NT2/D1 (cell line): ENCODE measurements around the gene KRT73.

ENCODE experiments used
- DNase-seq: peaks from one replicate; pipeline ENCODE4 v3.0.0-alpha.2; 2011; ENCODE audit warnings: low read depth, low spot score
- H3K27me3 ChIP-seq: 2 replicates; pipeline ENCODE4 v1.6.0; 2011; ENCODE audit warnings: mild to moderate bottlenecking; ENCODE audit not compliant: insufficient read length, insufficient read depth
- H3K36me3 ChIP-seq: 2 replicates; pipeline ENCODE4 v1.6.1; 2011; ENCODE audit warnings: mild to moderate bottlenecking, low read length, mixed read lengths; ENCODE audit not compliant: insufficient read depth, insufficient read length
- H3K4me1 ChIP-seq: 2 replicates; pipeline ENCODE4 v1.5.1; 2011; ENCODE audit not compliant: insufficient read depth, insufficient read length
- H3K4me3 ChIP-seq: 2 replicates; pipeline ENCODE4 v1.5.1; 2011; ENCODE audit warnings: low read depth; ENCODE audit not compliant: insufficient read length
- H3K9ac ChIP-seq: 2 replicates; pipeline ENCODE4 v1.6.0; 2011; ENCODE audit warnings: low read depth; ENCODE audit not compliant: insufficient read length
- H3K9me3 ChIP-seq: 2 replicates; pipeline ENCODE4 v1.5.1; 2011; ENCODE audit warnings: mild to moderate bottlenecking, low read length; ENCODE audit not compliant: insufficient read depth
- SUZ12 ChIP-seq: IDR thresholded peaks from 2 replicates; pipeline ENCODE4 v1.6.1; 2011; ENCODE audit not compliant: insufficient read length, insufficient read depth; ENCODE audit errors: extremely low read depth
- YY1 ChIP-seq: IDR thresholded peaks from 2 replicates; pipeline ENCODE4 v1.6.1; 2011; ENCODE audit not compliant: insufficient read length, insufficient read depth
- ZNF274 ChIP-seq: IDR thresholded peaks from 2 replicates; pipeline ENCODE4 v1.6.1; 2011; ENCODE audit warnings: mild to moderate bottlenecking, low read depth, low read length

Gene KRT73

DNA sequence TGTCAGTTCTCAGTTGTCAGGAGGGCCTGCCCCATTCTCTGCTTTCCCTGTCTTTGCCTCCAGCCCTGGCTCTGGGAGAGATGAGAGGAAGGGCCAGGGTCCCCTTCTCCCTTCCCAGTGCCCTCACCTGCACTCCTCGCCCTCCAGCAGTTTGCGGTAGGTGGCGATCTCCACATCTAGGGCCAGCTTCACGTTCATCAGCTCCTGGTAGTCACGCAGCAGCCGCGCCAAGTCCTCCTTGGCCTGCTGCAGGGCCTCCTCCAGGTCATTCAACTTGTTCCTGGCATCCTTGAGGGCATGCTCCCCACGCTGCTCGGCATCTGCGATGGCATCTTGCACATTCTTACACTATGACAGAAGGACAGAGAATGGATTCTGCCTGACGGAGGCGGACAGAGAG, 28.3 kb upstream of the KRT73 start:
- H3K27me3 ChIP-seq = peaks cover 6% of the 10 kb centered on the region
- no peak overlapping the region for H3K4me3 ChIP-seq
- DNase-seq = no peak
- H3K9ac ChIP-seq = no peak overlapping the region
- no peaks in the 10 kb centered on the region for H3K36me3 ChIP-seq
- TF ChIP-seq ZNF274 (no peak), YY1 (no peak)
- no peaks in the 10 kb centered on the region for H3K4me1 ChIP-seq
- H3K9me3 ChIP-seq = peaks cover 1% of the 10 kb centered on the region; the same call in 1 of the 2 replicates

DNA sequence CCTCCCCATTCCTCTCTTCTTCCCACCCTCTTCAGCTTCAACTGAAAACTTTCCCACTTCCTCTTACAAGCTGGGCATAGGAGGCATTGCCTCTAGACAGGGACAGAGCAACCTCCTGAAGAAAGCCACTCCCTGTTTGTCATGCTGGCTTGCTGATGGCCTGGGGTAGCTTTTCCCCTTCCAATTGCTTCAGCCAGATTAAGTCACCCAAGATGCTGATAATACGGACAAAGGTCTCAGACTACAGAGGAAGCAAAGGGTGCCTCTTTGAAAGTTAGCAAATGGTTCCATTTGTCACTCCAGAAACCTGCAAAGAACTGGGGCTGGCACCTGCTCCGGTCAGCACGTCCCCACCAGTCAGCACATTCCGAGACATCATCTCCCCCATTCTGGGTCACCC, 27.6 kb upstream of the KRT73 start:
- DNase-seq = no peak
- Histone ChIP-seq H3K9ac (no peak overlapping the region), H3K4me3 (no peak overlapping the region), H3K36me3 (no peaks in the 10 kb centered on the region), H3K4me1 (no peaks in the 10 kb centered on the region), H3K9me3 (no peaks in the 10 kb centered on the region), H3K27me3 (peaks cover 6% of the 10 kb centered on the region)
- TF ChIP-seq YY1 (no peak), ZNF274 (no peak), SUZ12 (no peak)

DNA sequence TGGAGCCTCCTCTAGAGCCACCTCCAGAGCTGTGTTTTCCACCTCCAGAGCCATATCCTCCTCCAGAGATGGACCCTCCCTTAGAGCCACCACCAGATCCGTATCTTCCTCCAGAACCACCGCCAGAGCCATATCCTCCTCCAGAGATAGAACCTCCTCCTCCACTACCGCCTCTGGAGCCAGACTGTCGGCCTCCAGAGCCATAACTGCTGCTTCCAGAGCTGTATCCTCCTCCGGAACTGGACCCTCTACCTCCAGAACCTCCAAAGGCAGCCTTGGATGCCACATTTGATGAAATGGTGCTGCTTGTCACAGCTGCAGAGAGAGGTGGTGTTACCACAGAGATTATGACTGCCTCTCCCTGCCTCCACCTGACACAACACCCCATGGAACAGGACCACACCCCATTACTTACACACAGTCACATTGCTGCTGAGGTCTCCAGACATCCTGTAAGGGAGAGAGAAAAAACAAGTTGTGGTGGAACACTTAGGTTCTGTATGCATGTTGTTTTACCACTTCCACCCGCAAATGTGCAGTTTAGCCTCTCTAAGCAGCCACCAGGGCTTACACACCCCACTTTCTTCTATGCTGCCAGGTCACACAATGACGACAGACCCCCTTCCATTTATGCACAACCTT, 26.9 kb upstream of the KRT73 start:
- TF ChIP-seq YY1 (no peak), SUZ12 (no peak), ZNF274 (no peak)
- Histone ChIP-seq H3K4me1 (no peaks in the 10 kb centered on the region), H3K9me3 (no peaks in the 10 kb centered on the region), H3K27me3 (peaks cover 6% of the 10 kb centered on the region), H3K36me3 (no peaks in the 10 kb centered on the region), H3K4me3 (no peak overlapping the region), H3K9ac (no peak overlapping the region)
- no peak for DNase-seq

DNA sequence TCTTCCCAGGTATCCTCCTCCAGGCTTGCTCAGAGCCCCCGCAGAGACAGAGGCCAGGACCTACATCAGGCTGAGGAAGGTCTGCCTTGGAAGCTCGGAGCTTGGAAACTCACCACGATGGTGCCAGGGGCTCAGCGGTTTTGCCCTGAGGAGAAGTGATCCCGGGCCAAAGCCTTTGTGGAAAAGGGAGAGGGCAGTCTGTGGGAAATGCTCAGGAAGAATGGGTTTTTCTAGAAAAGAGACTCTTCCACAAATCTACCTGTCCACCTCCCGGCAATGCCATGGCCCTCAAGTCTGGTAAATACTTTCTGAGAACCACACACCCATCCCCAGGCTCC, 25.7 kb upstream of the KRT73 start:
- H3K4me1 ChIP-seq = no peaks in the 10 kb centered on the region
- peaks cover 6% of the 10 kb centered on the region for H3K27me3 ChIP-seq
- H3K9me3 ChIP-seq = no peaks in the 10 kb centered on the region
- H3K4me3 ChIP-seq = no peak overlapping the region
- H3K9ac ChIP-seq = no peak overlapping the region
- TF ChIP-seq SUZ12 (no peak), ZNF274 (no peak), YY1 (no peak)
- DNase-seq = no peak
- H3K36me3 ChIP-seq = no peaks in the 10 kb centered on the region

DNA sequence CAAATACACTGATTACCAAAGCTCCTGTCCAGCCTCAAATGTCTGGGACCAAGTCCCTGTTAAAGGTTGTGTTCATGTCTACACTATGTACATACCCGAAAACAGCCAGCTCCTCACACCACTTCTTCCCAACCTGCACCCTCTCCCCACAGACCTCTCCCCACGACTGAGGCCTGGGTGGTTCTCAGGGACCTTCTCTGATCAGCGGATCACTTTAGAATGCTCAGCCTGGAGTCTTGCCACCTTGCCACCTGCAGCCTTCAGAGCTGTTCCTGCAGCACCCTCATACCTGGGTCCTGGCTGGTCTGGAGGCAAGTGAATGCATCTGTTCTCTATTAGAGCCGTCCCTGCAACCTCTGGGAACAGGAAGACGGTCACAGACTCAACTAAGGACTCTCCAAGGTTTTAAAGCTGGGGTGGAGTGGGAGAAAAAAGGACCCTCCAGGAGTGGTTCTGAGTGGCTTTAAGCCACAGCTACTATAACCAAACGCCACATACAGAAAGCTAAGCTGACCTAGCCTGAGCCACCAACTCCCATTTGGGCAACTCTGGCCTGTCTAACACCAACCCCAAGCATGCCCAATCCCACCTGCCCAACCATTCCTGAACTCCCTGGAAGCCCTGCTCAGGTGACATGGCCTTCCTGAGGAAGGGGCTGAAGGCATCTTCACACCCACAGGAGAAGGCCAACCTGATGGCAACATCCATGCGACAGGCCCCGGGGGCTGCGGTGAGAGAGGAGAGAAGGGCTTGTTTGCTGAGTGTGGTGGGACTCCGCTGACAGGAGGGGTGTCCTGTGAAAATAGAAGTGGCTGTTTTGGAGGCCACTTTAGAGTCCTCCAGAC, 25.1 kb upstream of the KRT73 start:
- no peak for TF ChIP-seq SUZ12
- no peak for TF ChIP-seq YY1
- no peak for TF ChIP-seq ZNF274

DNA sequence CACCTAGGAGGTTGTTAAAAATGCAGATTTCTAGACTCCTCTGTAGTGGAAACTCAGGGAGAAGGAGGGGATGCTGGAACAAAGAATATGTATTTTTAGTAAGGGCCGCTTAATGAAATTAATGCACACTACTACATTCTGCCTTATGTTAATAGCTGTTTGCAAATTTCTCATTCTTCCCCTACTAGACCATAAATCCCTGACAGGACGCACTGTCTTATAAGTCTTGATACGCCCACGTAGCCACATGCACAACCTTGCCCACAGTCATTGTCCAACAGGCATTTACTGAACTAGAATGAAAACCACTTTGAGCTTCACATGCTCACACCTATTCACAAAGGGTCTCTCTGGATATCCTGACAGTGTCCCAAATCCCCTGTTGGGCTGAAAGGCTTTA, 23.1 kb upstream of the KRT73 start:
- Histone ChIP-seq H3K27me3 (peaks cover 6% of the 10 kb centered on the region), H3K4me1 (no peaks in the 10 kb centered on the region), H3K9ac (no peak overlapping the region), H3K9me3 (no peaks in the 10 kb centered on the region), H3K4me3 (no peak overlapping the region), H3K36me3 (no peaks in the 10 kb centered on the region)
- DNase-seq = no peak
- no peak for TF ChIP-seq SUZ12
- no peak for TF ChIP-seq ZNF274
- no peak for TF ChIP-seq YY1

More for the DNA sequence above, 25.1 kb upstream of the KRT73 start:
- H3K9ac ChIP-seq = no peak overlapping the region
- no peak for DNase-seq
- H3K9me3 ChIP-seq = no peaks in the 10 kb centered on the region
- no peak overlapping the region for H3K4me3 ChIP-seq
- H3K27me3 ChIP-seq = peaks cover 6% of the 10 kb centered on the region
- no peaks in the 10 kb centered on the region for H3K4me1 ChIP-seq
- H3K36me3 ChIP-seq = no peaks in the 10 kb centered on the region

DNA sequence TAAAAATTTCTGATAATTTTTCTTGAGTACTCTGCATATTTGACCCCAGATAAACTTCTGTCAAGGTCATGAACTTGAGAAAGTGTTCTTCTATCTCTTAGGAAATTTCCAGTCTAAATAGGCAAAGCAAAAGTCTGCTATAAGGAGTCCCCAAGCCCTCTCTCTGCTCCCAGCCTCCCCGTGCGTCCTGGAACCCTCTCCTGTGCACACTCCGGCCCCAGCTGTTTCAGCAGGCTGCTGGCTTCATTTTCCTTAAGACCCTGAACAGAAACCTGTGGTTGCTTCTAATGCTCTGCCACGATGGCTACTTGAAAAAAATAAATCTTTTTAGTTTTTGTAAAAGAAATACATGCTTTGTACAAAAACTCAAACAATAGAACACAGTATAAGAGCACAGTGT, 18.9 kb upstream of the KRT73 start:
- no peak for DNase-seq

More for the DNA sequence above, 18.9 kb upstream of the KRT73 start:
- TF ChIP-seq ZNF274 (no peak), YY1 (no peak), SUZ12 (no peak)
- Histone ChIP-seq H3K4me3 (no peak overlapping the region), H3K4me1 (no peaks in the 10 kb centered on the region), H3K36me3 (no peaks in the 10 kb centered on the region), H3K27me3 (no peaks in the 10 kb centered on the region), H3K9me3 (no peaks in the 10 kb centered on the region), H3K9ac (no peak overlapping the region)
